ENCODE data around the gene KICS2. TPM values are rescaled to one million over a fixed set of nuclear protein-coding genes. Genes with fewer than 3 reads are reported as not detected.

KICS2 gene
- polyA plus RNA-seq, result 4.7 and 5.6 TPM in 2 replicates

GRCh38 chr12:64222009-64222765, at the start of gene KICS2:
Gene KICS2 (minus strand): TSS chr12:64222296. CDS start chr12:64222237, 59 bp downstream.

Other genes with a start within 250 kb of the KICS2 start
- 20.1 and 38.8 TPM in 2 replicates for gene C12orf56, start 168.5 kb upstream of the KICS2 start, polyA plus RNA-seq
- gene XPOT, start 182.1 kb upstream of the KICS2 start, polyA plus RNA-seq, result 79.2 and 88.6 TPM in 2 replicates
- 40.2 and 43.0 TPM in 2 replicates for gene TBK1, start 229.8 kb upstream of the KICS2 start, polyA plus RNA-seq